ENCODE measurements around the gene RPUSD4. TPM values are rescaled to one million over a fixed set of nuclear protein-coding genes. Genes with fewer than 3 reads are reported as not detected.

Gene RPUSD4
- polyA plus RNA-seq, 1 donor from 2014 or later, result 43.4 TPM

GRCh38 chr11:126157326-126158030 lies 54.0 kb downstream of the RPUSD4 start:
- H3F3A ChIP-seq (ENCODE audit: insufficient read depth, low read length, poor library complexity, severe bottlenecking), result no peaks in the 10 kb centered on the region
- H3K9me3 ChIP-seq (ENCODE audit: low read length), result no peaks in the 10 kb centered on the region
- no peaks in the 10 kb centered on the region for H3K9me2 ChIP-seq (ENCODE audit: insufficient read depth, low read length)
- no peak overlapping the region for H3K27ac ChIP-seq (ENCODE audit: low read length)
- no peak overlapping the region for H3K4me3 ChIP-seq (ENCODE audit: low read length)
- H2AFZ ChIP-seq (ENCODE audit: low read depth, low read length), result no peak overlapping the region
- H3K79me2 ChIP-seq (replicated peaks; ENCODE audit: insufficient read depth, low read length), result no peaks in the 10 kb centered on the region
- no peak overlapping the region for H3K4me2 ChIP-seq (ENCODE audit: low read length)
- no peak overlapping the region for H3K9ac ChIP-seq (ENCODE audit: low read length)
- H4K20me1 ChIP-seq (ENCODE audit: insufficient read depth), result no peaks in the 10 kb centered on the region
- H3K36me3 ChIP-seq (ENCODE audit: insufficient read depth, low read length), result no peaks in the 10 kb centered on the region
- H3K27me3 ChIP-seq (ENCODE audit: insufficient read depth, low read depth, low read length), result no peaks in the 10 kb centered on the region
- no peak for TF ChIP-seq SMC3 (conservative IDR thresholded peaks at IDR 0.05; ENCODE audit: poor library complexity)
- no peak for TF ChIP-seq CTCF (IDR thresholded peaks at IDR 0.05; ENCODE audit: poor library complexity, severe bottlenecking)
- no peak for TF ChIP-seq MXI1 (conservative IDR thresholded peaks at IDR 0.05; ENCODE audit: poor library complexity, severe bottlenecking)
- no peak for TF ChIP-seq EP300 (conservative IDR thresholded peaks at IDR 0.05; ENCODE audit: poor library complexity, severe bottlenecking)
- TF ChIP-seq TAF1 (IDR thresholded peaks at IDR 0.05; ENCODE audit: low read depth), result no peak
- no peak for TF ChIP-seq RAD21 (conservative IDR thresholded peaks at IDR 0.05)
- no peak for TF ChIP-seq EZH2 (IDR thresholded peaks at IDR 0.05; ENCODE audit: borderline replicate concordance, insufficient read depth, low read length, poor library complexity, severe bottlenecking)

DNA sequence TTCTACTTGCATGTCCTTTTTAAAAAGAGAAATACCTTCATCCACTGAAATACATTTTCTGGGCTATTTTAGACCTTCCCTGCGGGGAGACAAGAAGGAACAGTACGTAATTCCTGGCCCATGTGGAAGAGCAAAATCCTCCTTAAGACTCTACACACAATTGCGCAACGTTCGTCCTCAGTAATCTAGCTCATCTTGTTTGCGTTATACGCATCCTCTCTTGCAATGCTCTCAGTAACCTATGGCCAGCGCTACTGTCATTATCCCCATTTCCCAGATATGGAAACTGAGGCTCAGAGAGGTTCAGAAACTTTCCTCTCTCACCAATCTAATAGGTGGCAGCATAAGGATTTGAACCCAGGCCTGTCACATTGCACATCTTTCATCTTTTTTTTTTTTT lies 54.6 kb downstream of the RPUSD4 start:
- H3K9me3 ChIP-seq (ENCODE audit: low read length), result peaks cover 4% of the 10 kb centered on the region
- no peaks in the 10 kb centered on the region for H3K36me3 ChIP-seq (ENCODE audit: insufficient read depth, low read length)
- TF ChIP-seq EP300 (conservative IDR thresholded peaks at IDR 0.05; ENCODE audit: poor library complexity, severe bottlenecking) (no peak), SMC3 (conservative IDR thresholded peaks at IDR 0.05; ENCODE audit: poor library complexity) (no peak), EZH2 (IDR thresholded peaks at IDR 0.05; ENCODE audit: borderline replicate concordance, insufficient read depth, low read length, poor library complexity, severe bottlenecking) (no peak), RAD21 (conservative IDR thresholded peaks at IDR 0.05) (no peak), CTCF (IDR thresholded peaks at IDR 0.05; ENCODE audit: poor library complexity, severe bottlenecking) (no peak), MXI1 (conservative IDR thresholded peaks at IDR 0.05; ENCODE audit: poor library complexity, severe bottlenecking) (no peak), TAF1 (IDR thresholded peaks at IDR 0.05; ENCODE audit: low read depth) (no peak), POLR2AphosphoS5 (IDR thresholded peaks at IDR 0.05) (no peak)
- TF ChIP-seq, protein P1, sequence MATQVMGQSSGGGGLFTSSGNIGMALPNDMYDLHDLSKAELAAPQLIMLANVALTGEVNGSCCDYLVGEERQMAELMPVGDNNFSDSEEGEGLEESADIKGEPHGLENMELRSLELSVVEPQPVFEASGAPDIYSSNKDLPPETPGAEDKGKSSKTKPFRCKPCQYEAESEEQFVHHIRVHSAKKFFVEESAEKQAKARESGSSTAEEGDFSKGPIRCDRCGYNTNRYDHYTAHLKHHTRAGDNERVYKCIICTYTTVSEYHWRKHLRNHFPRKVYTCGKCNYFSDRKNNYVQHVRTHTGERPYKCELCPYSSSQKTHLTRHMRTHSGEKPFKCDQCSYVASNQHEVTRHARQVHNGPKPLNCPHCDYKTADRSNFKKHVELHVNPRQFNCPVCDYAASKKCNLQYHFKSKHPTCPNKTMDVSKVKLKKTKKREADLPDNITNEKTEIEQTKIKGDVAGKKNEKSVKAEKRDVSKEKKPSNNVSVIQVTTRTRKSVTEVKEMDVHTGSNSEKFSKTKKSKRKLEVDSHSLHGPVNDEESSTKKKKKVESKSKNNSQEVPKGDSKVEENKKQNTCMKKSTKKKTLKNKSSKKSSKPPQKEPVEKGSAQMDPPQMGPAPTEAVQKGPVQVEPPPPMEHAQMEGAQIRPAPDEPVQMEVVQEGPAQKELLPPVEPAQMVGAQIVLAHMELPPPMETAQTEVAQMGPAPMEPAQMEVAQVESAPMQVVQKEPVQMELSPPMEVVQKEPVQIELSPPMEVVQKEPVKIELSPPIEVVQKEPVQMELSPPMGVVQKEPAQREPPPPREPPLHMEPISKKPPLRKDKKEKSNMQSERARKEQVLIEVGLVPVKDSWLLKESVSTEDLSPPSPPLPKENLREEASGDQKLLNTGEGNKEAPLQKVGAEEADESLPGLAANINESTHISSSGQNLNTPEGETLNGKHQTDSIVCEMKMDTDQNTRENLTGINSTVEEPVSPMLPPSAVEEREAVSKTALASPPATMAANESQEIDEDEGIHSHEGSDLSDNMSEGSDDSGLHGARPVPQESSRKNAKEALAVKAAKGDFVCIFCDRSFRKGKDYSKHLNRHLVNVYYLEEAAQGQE (IDR thresholded peaks at IDR 0.05; ENCODE audit: borderline replicate concordance), result no peak
- H4K20me1 ChIP-seq (ENCODE audit: insufficient read depth), result no peaks in the 10 kb centered on the region
- H2AFZ ChIP-seq (ENCODE audit: low read depth, low read length), result no peak overlapping the region
- H3K4me2 ChIP-seq (ENCODE audit: low read length), result no peak overlapping the region
- H3K4me3 ChIP-seq (ENCODE audit: low read length), result no peak overlapping the region
- H3K9me2 ChIP-seq (ENCODE audit: insufficient read depth, low read length), result no peaks in the 10 kb centered on the region
- H3K9ac ChIP-seq (ENCODE audit: low read length), result no peak overlapping the region
- no peak overlapping the region for H3K27ac ChIP-seq (ENCODE audit: low read length)
- H3F3A ChIP-seq (ENCODE audit: insufficient read depth, low read length, poor library complexity, severe bottlenecking), result no peaks in the 10 kb centered on the region
- no peaks in the 10 kb centered on the region for H3K27me3 ChIP-seq (ENCODE audit: insufficient read depth, low read depth, low read length)
- H3K79me2 ChIP-seq (replicated peaks; ENCODE audit: insufficient read depth, low read length), result no peaks in the 10 kb centered on the region
